H1 (cell line): ENCODE measurements around the gene FLT1. TPM values are rescaled to one million over a fixed set of nuclear protein-coding genes. Genes with fewer than 3 reads are reported as not detected.

Experiments
- CHD7 ChIP-seq: fragments of 300-600 bp; sonication (generic); IDR thresholded peaks from 2 replicates; pipeline ENCODE4 v1.7.1; 2012; ENCODE audit warnings: low read length, moderate library complexity, mild to moderate bottlenecking, inconsistent platforms; ENCODE audit not compliant: insufficient replicate concordance
- SRF ChIP-seq: IDR thresholded peaks from 2 replicates; pipeline ENCODE4 v1.6.1; 2011; ENCODE audit warnings: mild to moderate bottlenecking, low read depth, low read length, moderate library complexity
- TAF7 ChIP-seq: optimal IDR thresholded peaks from 2 replicates; pipeline ENCODE3; 2011; ENCODE audit warnings: low read depth, mild to moderate bottlenecking, inconsistent platforms, low read length, moderate library complexity, borderline replicate concordance
- polyA plus RNA-seq, 7 experiments: library from polyadenylated mRNA; depleted of rRNA in 3 of 7; stranded (reverse) in 5 of 7; unstranded in 2 of 7; fragments of >200 nt in 5 of 7; fragments of 200-250 nt in 2 of 7; gene quantifications; 1 replicate in 5 of 7; 2 replicates in 1 of 7; 4 replicates in 1 of 7; pipeline versions ENCODE4 v1.2.1 to v1.2.3, GENCODE V29; 2011 to 2013; ENCODE audit warnings: missing spikeins in 2 of 7, mixed read lengths in 2 of 7
- total RNA-seq: library from RNA; stranded (reverse); fragmentation: NEBNext Ultra II Directional; extraction: Animal tissue kit (Norgen Biotek cat#: 25700); gene quantifications from 2 replicates; pipeline ENCODE4 v1.2.1, GENCODE V29; 2021

Gene FLT1
- total and polyA plus RNA-seq, 2 of the 8 experiments (the other 6 are each of a cell fraction or from before 2014, with no cell fraction given), result 19.7 to 90.2 TPM

DNA sequence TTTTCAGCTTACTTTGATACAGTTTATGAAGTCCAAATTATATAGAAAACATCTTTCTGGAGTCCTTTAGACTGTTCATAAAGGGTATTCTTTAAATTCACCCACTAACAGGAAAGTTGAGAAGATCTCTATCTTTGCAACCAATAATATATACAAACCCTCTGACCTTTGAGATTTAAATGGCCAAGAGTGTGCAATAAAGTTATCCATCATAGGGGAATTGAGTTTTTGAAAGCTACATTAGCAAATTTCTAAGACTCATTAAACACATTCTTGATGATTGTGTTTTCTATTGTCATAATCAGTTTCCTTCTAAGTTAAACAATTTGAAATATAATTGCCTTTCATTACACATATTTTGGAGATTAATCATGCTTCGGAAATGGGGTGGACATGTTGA lies 15.9 kb downstream of the FLT1 start (continued):
- TF ChIP-seq CHD7 (no peak), SRF (no peak), TAF7 (no peak)
